ENCODE data around the gene MAP3K4. TPM values are rescaled to one million over a fixed set of nuclear protein-coding genes. Genes with fewer than 3 reads are reported as not detected.

Gene MAP3K4
- polyA plus RNA-seq, 1 donor from 2014 or later = 31.0 TPM

- no peaks in the 10 kb centered on the region for H3K36me3 ChIP-seq (ENCODE audit: insufficient read depth, low read length)
- no peak overlapping the region for H3K9ac ChIP-seq (ENCODE audit: low read length)
- no peaks in the 10 kb centered on the region for H3K9me3 ChIP-seq (ENCODE audit: low read length)
- no peak overlapping the region for H3K27ac ChIP-seq (ENCODE audit: low read length)
- no peaks in the 10 kb centered on the region for H3K9me2 ChIP-seq (ENCODE audit: insufficient read depth, low read length)
- H3F3A ChIP-seq (ENCODE audit: insufficient read depth, low read length, poor library complexity, severe bottlenecking) = no peaks in the 10 kb centered on the region
- no peaks in the 10 kb centered on the region for H4K20me1 ChIP-seq (ENCODE audit: insufficient read depth)
- no peak overlapping the region for H3K4me3 ChIP-seq (ENCODE audit: low read length)
- H2AFZ ChIP-seq (ENCODE audit: low read depth, low read length) = no peak overlapping the region
- TF ChIP-seq TAF1 (IDR thresholded peaks at IDR 0.05; ENCODE audit: low read depth) = no peak
- TF ChIP-seq CTCF (IDR thresholded peaks at IDR 0.05; ENCODE audit: poor library complexity, severe bottlenecking) = no peak
- H3K79me2 ChIP-seq (replicated peaks; ENCODE audit: insufficient read depth, low read length) = no peaks in the 10 kb centered on the region
- no peak overlapping the region for H3K4me2 ChIP-seq (ENCODE audit: low read length)
- no peaks in the 10 kb centered on the region for H3K27me3 ChIP-seq (ENCODE audit: insufficient read depth, low read depth, low read length)
Observed at GRCh38 chr6:161041274-161041673, 49.7 kb downstream of the MAP3K4 start.

GRCh38 chr6:161044335-161044734 lies 52.8 kb downstream of the MAP3K4 start:
- no peaks in the 10 kb centered on the region for H3F3A ChIP-seq (ENCODE audit: insufficient read depth, low read length, poor library complexity, severe bottlenecking)
- TF ChIP-seq EP300 (conservative IDR thresholded peaks at IDR 0.05; ENCODE audit: poor library complexity, severe bottlenecking) (no peak), MXI1 (conservative IDR thresholded peaks at IDR 0.05; ENCODE audit: poor library complexity, severe bottlenecking) (no peak), CTCF (IDR thresholded peaks at IDR 0.05; ENCODE audit: poor library complexity, severe bottlenecking) (no peak), TAF1 (IDR thresholded peaks at IDR 0.05; ENCODE audit: low read depth) (no peak), EZH2 (IDR thresholded peaks at IDR 0.05; ENCODE audit: borderline replicate concordance, insufficient read depth, low read length, poor library complexity, severe bottlenecking) (no peak), SMC3 (conservative IDR thresholded peaks at IDR 0.05; ENCODE audit: poor library complexity) (no peak), POLR2AphosphoS5 (IDR thresholded peaks at IDR 0.05) (no peak), REST (IDR thresholded peaks at IDR 0.05; ENCODE audit: borderline replicate concordance) (no peak), RAD21 (conservative IDR thresholded peaks at IDR 0.05) (no peak)
- H3K9me2 ChIP-seq (ENCODE audit: insufficient read depth, low read length) = no peaks in the 10 kb centered on the region
- no peaks in the 10 kb centered on the region for H3K9me3 ChIP-seq (ENCODE audit: low read length)
- no peaks in the 10 kb centered on the region for H3K79me2 ChIP-seq (replicated peaks; ENCODE audit: insufficient read depth, low read length)
- no peaks in the 10 kb centered on the region for H4K20me1 ChIP-seq (ENCODE audit: insufficient read depth)
- H3K27me3 ChIP-seq (ENCODE audit: insufficient read depth, low read depth, low read length) = no peaks in the 10 kb centered on the region
- H3K36me3 ChIP-seq (ENCODE audit: insufficient read depth, low read length) = peaks cover 4% of the 10 kb centered on the region
- H3K9ac ChIP-seq (ENCODE audit: low read length) = no peak overlapping the region
- no peak overlapping the region for H2AFZ ChIP-seq (ENCODE audit: low read depth, low read length)
- H3K4me3 ChIP-seq (ENCODE audit: low read length) = no peak overlapping the region
- no peak overlapping the region for H3K27ac ChIP-seq (ENCODE audit: low read length)
- no peak overlapping the region for H3K4me2 ChIP-seq (ENCODE audit: low read length)
